Activated CD4-positive, alpha-beta T cell treated with anti-CD3 and anti-CD28 coated beads, Interleukin-2, Interleukin-6, amounts not matched to agents 100 ng/mL and 50 ng/mL, durations not matched to agents 16 hours and 8 hours (primary cell): ENCODE data around the gene CYSRT1.
"Not testable (repeated sequence)": the region's sequence is repeated elsewhere in the genome, so short reads cannot be mapped to it uniquely, and the experiment has no call there.

Experiments used
- DNase-seq: peaks from one replicate; pipeline ENCODE4 v3.0.0-alpha.2; 2020

CYSRT1 gene

DNA sequence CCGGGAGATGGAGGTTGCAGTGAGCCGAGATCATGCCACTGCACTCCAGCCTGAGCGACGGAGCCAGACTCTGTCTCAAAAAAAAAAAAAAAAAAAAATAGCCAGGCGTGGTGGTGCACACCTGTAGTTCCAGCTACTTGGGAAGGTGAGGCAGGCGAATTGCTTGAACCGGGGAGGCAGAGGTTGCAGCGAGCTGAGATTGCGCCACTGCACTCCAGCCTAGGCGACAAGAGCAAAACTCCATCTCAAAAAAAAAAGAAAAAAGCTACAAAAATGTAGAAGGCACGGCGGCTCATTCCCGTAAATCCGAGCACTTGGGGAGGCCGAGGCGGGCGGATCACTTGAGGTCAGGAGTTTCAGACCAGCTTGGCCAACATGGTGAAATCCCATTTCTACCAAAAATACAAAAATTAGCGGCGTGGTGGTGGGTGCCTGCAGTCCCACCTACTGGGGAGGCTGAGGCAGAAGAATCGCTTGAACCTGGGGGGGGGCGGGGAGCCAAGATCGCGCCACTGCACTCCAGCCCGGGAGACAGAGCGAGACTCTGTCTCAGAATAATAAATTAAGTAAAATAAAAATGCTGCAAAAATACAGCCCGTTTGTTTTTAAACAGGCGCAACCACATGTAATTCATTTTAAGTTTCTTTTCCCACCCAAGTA, 14.7 kb downstream of the CYSRT1 start:
- not testable (repeated sequence) for DNase-seq

DNA sequence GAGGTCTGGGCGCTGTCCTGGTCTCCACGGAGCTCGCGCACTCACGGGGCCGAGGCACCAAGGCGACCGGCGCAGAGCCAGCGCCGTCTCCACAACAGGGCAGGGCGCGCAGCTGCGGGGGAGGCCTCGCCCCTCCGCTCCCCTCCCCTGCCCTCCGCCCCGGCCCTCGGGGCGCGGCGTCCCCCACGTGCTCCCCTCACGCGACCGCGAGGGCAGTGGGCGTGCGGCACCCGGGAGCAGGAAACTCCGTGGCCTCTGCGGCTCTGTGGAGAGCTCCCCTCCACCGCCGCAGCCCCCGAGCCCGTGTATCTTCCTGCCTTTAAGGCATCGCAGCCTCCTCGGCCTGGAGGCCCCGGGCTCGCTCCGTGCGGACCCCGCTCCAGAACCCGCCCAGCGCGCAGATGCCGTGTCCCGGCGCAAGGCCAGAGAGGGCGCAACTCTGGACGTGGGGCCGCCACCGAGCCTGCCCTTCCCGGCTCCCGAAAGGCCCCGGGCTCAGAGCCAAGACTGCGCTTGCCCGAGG, 15.4 kb downstream of the CYSRT1 start:
- peak; percentile 74 for DNase-seq

DNA sequence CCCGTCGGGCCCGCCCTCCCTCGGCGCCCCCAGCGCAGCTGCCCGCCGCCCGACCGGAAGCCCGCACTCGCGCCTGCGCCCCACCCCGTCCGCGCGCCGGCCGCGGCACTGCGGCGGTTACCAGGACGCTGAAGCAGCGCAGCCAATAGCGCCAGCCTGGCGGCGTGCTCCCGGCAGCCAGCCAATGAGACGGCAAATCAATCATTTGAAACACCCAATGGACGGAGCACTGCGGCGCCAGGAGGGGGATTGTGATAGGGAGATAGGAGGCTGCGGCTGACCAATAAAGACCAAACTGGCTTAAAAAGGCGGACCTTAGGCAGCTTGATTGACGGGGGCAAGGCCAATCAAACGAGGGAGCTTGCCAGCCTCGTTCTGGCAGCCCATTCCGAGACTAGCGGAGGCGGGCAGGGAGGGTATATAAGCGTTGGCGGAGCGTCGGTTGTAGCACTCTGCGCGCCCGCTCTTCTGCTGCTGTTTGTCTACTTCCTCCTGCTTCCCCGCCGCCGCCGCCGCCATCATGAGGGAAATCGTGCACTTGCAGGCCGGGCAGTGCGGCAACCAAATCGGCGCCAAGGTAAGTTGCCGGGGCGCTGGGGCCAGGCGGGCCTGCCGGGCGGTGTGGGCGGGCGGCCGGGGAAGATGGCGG, 16.0 kb downstream of the CYSRT1 start, which contains the start of gene TUBB4B:
Gene TUBB4B, plus strand, starts transcription at position 447 of the 649 bp plus-strand sequence. Its CDS starts 74 bp downstream, at position 521.
- DNase-seq: peak; percentile 99

DNA sequence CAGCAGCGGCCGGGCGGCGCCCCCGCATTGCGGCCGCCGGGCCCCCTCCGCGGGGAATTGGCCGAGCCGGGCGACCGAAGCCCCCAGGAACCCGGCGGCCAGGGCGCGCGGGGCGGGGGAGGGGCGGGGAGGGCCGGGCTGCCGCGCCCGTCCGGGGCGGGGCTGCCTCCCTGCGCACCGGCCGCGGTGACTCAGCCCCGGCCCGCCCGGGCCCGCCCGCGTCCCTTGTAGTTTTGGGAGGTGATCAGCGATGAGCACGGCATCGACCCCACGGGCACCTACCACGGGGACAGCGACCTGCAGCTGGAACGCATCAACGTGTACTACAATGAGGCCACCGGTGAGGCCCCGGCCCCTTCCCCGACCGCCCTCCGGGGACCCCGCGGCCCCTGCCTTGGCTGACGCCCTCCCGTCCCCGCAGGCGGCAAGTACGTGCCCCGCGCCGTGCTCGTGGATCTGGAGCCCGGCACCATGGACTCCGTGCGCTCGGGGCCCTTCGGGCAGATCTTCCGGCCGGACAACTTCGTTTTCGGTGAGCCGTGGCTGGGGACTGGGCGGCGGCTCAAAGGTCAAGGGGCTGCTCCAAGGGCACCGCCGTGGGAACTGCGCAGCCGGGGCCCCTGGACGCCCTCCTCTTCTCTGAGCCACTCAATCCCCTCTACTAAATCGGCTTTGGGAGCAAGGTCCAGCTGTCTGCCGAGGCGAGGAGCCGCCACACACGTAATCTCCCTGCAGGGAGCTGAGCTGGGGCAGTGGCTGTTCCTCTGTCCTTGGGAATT, 16.7 kb downstream of the CYSRT1 start:
- DNase-seq: peak; percentile 73

DNA sequence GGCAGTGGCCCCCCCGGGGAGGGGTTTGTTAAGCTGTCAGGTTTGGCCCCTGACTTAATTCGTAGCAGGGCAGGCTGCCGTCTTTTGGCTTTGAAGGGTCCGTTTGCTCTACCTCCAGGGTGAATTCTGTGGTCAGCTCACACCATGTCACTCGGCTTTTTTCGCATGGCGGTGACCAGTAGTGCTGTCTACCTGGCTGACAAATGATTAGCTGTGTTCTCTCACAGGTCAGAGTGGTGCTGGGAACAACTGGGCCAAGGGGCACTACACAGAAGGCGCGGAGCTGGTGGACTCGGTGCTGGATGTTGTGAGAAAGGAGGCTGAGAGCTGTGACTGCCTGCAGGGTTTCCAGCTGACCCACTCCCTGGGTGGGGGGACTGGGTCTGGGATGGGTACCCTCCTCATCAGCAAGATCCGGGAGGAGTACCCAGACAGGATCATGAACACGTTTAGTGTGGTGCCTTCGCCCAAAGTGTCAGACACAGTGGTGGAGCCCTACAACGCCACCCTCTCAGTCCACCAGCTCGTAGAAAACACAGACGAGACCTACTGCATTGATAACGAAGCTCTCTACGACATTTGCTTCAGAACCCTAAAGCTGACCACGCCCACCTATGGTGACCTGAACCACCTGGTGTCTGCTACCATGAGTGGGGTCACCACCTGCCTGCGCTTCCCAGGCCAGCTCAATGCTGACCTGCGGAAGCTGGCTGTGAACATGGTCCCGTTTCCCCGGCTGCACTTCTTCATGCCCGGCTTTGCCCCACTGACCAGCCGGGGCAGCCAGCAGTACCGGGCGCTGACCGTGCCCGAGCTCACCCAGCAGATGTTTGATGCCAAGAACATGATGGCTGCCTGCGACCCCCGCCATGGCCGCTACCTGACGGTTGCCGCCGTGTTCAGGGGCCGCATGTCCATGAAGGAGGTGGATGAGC, 17.6 kb downstream of the CYSRT1 start:
- DNase-seq: peak; percentile 18

DNA sequence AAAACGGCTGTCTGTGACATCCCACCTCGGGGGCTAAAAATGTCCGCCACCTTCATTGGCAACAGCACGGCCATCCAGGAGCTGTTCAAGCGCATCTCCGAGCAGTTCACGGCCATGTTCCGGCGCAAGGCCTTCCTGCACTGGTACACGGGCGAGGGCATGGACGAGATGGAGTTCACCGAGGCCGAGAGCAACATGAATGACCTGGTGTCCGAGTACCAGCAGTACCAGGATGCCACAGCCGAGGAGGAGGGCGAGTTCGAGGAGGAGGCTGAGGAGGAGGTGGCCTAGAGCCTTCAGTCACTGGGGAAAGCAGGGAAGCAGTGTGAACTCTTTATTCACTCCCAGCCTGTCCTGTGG, 18.3 kb downstream of the CYSRT1 start:
- DNase-seq: not testable (repeated sequence)

DNA sequence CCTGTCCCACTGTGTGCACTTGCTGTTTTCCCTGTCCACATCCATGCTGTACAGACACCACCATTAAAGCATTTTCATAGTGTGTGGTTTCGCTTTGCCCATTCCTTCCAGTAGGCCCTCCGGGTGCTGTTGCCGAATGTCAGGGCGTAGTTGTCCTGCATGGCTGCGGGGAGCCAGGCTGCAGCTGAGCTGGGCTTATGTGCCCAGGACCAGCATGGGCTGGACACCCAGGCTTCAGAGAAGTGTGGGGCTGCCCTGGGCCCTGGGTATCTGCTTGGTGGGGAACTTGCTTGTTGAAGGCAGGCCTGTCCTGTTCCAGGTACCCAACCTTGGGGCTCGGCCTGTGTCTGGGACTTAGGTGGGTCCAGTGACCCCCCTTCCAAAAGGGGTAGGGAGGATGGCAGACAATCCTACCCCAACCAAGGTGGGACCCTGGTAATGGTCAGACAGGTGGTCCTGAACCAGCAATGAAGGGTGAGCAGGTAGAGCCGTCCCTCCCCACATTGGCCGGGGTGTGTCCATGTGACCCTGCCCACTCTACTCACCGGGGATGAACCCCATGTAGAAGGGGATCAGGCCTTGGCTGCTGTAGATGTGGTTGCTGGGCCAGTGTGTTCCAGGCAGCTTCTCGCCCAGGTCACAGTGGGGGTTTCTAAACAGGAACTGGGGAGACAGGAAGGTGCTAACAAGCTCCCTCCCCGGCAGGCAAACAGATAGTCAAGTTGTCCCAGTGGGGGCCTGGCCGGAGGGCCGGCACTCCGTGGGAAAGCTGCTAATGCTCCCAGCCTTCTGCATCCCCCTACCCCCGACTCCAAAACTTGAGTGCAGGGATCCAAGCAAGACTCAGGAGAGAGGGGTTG, 18.9 kb downstream of the CYSRT1 start:
- peak; percentile 42 for DNase-seq

DNA sequence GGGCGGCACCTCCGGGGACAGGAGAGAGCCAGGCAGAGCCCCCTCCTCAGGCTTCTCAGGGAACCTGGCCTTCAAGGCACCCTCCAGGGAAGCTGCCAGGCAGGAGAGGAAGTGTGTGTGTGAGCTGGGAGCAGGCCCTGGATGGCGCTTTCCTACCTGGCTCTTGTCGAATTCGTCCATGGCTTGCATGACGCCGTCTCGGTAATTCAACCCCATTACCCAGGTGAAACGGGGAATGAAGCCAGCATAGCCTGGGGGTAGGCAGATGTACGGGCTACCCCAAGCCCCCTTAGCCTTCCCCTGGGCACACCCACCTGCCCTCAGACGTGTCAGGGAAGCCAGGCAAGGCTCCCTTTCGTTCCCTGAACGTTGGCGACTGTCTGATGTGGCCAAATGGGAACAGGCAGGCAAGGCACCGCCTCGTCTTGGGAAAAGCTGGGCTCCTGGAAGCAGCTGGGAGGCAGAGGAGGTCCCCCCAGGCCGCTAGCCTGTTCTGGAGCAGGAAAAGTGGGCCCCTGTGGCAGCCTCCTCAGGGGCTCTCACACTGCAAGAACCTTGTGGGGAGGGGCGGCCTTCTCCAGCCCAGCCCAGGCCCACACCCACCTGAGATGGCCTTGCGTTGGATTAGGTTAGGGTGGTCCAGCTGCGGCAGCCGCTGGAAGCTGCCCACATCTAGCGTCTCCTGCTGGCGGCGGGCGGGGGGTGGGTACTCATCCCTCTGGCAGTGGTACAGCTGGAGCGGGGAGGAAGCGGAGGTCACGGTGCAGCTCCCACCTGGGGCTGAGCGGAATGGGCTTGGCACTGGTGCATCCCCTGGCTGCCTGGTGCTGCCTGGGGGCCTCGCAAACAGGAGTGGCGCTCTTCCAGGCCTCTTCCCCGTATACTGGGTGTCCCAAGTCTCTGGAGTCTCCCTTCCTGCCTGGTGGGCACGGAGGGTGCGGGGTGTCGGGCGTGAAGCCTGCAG, 19.8 kb downstream of the CYSRT1 start:
- DNase-seq: no peak

DNA sequence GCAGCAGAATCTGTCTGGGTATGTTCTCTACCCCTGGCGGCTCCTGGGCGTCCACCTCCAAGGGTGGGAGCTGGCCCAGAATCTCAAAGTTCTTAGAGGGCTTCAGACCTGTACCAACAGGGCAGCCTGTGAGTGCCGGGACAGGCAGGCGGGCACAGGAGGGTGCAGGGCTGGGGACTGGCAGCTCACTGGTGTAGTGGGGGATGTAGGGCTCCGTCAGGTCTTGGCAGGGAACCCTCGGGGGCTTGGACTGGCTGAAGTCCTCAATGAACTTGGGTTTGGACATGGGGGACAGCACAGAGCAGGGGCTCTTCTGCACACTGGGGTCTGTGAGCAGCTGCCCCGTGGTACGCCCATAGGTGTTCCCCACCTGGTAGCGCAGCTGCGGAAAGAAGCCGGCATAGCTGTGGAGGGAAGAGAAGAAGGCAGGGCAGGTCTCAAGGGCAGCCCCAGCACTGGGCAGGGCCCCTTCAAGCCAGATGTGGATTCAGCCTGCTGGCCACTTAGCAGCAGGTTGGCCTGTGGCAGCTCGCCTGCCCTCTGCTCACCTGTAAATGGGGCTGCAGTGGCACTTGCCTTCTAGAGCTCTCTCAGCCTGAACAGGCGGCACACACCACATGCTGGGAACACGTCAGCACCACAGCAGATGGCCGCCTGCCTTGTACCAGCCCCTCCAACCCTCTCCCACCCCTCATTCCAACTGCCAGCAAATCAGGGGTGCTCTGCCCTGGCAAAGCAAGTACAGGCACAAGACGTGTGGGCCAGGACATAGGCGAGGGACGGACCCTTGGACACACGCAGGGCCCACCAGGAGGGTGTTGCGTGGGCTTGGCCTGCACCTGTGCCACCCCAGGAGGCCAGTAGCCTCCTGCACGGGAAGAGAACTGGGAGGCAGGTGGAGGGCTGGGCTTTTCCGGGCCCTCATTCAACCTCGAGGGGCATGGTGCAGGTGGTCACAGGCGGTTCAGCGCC, 20.8 kb downstream of the CYSRT1 start:
- DNase-seq: no peak

DNA sequence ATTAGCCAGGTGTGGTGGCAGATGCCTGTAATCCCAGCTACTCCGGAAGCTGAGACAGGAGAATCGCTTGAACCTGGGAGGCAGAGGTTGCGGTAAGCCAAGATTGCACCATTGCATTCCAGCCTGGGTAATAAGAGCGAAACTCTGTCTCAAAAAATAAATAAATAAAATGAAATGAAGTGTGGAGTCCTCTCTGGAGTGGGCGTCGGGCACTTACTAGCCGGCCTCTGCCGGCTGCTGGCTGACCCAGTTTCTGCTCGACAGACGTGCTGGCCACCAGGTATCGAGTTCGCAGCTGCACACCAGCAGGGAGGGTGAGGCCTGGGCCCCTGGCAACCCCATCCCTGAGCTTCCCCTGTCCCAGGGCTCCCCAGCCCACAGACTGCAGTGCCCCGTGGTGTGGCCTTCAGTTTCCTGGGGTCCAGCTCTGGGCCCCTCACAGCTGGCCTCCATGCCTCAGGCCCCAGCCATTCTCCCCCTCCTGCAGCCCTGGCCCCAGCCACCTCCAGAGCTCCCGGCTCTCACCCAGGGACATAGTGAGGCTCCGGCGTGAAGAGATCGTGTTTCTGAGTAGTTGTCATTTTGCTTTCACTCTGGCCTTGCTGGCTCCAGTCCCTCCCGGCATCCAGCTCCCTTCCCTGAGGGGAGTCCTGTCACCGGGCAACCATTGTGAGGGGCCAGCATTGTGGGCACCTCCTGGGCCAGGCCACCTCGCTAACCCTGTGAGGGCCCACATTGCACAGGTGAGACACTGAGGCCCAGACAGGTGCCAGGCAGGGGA, 22.4 kb downstream of the CYSRT1 start:
- DNase-seq: no peak

DNA sequence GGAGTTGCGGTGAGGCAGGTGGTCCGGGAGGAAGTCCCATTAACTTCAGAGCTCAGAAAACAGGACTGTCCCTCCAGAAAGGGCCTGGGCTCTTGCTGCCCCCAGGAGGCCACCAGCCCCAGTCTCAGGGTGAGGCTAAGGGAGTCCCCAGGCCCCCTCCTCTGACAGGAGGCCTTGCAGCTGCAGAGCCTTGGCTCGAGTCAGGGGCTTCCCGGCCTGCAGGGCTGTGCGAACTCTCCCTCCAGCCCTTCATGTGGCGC, 22.9 kb downstream of the CYSRT1 start:
- no peak for DNase-seq

DNA sequence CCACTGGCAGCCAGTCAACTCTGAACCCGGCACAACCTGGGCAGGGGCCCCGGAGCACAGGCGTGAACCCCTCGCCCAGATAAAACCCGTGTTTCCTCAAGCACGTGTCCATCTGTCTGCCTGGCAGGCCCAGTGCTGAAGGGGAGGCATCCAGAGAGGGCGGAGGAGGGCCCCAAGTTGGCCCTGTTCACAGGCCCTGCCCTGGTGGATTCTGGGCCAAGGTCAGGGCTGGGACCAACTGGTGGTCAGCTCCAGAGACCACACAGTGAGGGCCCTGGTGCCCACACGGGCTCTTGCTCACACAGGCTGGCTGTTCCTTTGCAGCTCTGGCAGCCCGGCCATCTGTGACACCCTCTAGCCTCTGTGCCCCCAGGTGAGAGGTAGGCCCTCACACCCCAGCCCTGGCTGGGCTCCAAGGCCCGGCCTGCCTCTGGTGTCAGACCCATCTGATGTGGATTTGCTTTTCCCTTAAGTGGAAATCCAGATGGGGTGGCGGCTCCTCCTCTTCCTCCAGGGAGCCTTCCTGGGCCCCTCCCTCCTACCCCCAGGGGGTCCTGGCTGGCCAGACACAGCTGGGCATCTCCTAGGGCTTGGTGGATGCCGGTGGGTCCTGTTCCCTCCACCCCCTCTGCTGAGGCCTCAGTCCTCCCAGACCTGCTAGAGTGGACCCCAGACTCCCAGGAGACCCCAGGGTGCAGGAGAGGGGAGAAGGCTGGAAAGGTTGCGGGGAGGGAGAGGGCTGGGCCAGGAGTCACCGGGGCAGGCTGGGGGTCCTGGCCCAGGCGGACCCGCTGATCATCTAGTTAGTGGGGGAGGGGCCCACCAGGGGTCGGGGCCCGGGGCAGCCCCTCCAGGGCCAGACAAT, 25.6 kb downstream of the CYSRT1 start:
- DNase-seq: no peak

DNA sequence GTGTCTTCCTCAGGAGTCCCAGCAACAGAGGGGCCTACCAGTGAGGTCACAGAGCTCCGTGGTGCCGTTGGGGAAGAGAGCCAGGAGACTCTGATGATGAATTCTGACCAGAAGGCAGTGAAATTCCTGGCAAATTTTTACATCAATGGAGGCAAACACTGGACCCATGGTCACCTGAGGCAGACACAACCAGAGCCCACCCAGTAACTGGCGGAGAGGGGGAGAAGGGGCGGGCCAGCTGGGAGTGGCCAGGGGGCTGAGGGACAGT, 26.2 kb downstream of the CYSRT1 start, which contains the start of gene STPG3:
Gene STPG3, plus strand, starts transcription at position 93 of the 268 bp plus-strand sequence. Its CDS starts 1 bp downstream, at position 94.
- DNase-seq: no peak

DNA sequence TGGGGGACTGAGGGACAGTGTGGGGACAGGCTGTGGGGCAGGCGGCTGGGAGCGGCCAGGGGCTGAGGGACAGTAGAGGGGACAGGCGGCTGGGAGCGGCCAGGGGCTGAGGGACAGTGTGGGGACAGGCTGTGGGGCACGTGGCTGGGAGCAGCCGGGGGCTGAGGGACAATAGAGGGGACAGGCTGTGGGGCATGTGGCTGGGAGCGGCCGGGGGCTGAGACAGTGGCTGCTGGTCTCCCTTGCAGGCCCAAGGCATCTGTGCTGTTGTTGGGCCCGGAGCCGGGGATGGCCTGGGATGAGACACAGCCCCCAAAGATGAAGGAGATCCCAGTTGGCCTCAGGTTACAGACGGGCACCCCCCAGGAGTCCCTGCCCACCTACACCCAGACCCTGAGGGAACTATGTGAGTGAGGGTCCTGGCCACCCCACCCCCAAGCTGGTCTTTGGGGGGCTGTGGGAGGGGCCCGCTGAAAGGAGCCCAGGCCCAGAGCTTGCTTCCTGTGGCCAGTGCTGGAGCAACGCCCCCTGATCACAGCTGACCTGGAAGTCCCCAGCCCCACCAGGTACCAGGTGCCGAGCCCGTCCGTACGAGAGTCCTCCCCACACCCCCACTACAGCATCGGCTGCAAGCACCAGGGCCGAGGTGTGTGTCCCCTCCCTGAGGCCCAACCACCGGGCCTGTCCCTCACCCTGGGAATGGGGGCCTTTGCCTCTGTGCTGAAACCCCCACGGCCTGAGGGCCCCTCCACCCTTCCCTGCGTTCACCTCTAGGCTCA, 26.7 kb downstream of the CYSRT1 start:
- no peak for DNase-seq

DNA sequence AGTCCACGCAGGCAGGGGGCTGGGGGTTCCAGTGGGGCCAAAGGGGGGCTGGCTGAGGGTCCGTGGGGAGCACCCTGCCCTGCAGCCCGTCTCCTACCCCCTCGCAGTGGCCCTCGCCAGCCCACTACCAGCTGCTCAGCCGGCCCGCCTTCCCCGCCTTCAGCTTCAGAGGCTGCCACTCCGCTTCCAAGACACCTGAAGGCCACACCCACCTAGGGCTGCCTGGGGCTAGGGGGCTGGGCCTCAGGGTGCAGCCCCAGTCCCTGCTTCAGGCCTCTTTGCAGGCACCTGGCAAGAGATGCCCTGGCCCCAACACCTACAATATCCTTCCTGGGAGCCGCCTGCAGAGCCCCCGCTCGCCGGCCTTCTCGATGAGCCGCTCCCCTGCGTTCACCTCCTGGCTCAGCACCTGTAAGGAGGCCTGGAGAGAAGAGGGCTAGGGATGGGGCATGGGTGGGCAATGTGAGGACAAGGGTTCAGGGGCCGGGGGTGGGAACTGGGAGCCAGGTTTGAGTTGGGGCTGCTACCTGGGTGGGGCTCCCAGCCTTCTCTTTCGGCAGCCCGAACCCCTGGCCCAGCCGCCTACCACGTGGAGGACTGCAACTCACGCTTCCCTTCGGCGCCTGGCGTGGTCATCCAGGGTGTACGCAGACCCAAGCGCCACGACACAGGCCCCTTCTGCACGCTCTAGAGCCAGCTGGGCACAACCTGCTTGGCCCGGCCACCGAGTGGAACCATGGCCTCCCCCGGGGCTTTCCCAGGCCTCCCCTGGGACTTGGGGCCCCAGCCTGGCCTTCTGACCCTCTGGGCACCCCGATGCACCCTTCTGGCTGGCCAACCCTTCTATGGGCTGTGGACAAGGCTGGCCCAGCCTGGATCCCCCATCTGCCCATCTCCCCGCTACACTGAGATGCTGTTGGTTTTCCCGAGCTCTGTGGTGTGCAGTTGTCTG, 27.9 kb downstream of the CYSRT1 start:
- no peak for DNase-seq
